K562 (cell line): ENCODE measurements around the gene TLR2. TPM values are rescaled to one million over a fixed set of nuclear protein-coding genes. Genes with fewer than 3 reads are reported as not detected.

Source experiments
- ATAC-seq: fragments of 200-7000 bp; cut with Tn5 transposase; 3 replicates; pipeline ENCODE4 v1.9.1; 2020; ENCODE audit warnings: moderate library complexity
- BruUV-seq: library from RNA; stranded (reverse); fragments of 400-500 nt; replicated peaks from 2 replicates; lab custom pipeline; 2021; lab: Mats Ljungman, UMichigan
- CTCF ChIA-PET: fragments of 300-600 bp; formaldehyde crosslinking; extraction: SDS; loops from one replicate; lab custom pipeline; 2021; ENCODE audit warnings: low intra/inter-chr PET ratio; lab: Yijun Ruan, JAX
- POLR2A ChIA-PET: fragments of 300-600, 350-650 bp; sonication (Branson Sonifier 250); formaldehyde crosslinking; extraction: SDS; loops from one replicate; lab custom pipeline; 2021; ENCODE audit warnings: antibody characterized with exemption, inconsistent platforms; lab: Yijun Ruan, JAX
- DNase-seq, 4 experiments: peaks; one replicate each; pipeline versions ENCODE4 v3.0.0 to v3.0.0-alpha.2; 2011 to 2018; ENCODE audit warnings: low spot score in 3 of 4, mixed read lengths in 3 of 4; ENCODE audit errors: extremely low read depth in 1 of 4
- FAIRE-seq: peaks from 2 replicates; lab custom pipeline; 2011; peaks lifted over from hg19 to GRCh38; lab: Jason Lieb, UNC
- H2AFZ ChIP-seq: 2 replicates; pipeline ENCODE4 v1.6.0; 2011; ENCODE audit warnings: low read depth, low read length, control low read depth, inconsistent platforms
- H3K27ac ChIP-seq: fragments of 200-600 bp; 3 replicates; pipeline ENCODE4 v1.8.0; 2011; ENCODE audit warnings: low read depth, mild to moderate bottlenecking, control low read depth, inconsistent platforms, low read length, moderate library complexity, mixed read lengths; ENCODE audit errors: extremely low read depth
- H3K27me3 ChIP-seq, 2 experiments: fragments of 300-600 bp in 1 of 2; 2 replicates in 1 of 2; 3 replicates in 1 of 2; pipeline versions ENCODE4 v1.6.0 to v1.8.0; 2011; ENCODE audit warnings: inconsistent platforms in 2 of 2, low read length in 2 of 2, mild to moderate bottlenecking in 1 of 2, mixed read lengths in 1 of 2, moderate library complexity in 1 of 2; ENCODE audit not compliant: control insufficient read depth in 2 of 2, insufficient read depth in 2 of 2
- H3K36me3 ChIP-seq: fragments of 300-600 bp; 3 replicates; pipeline ENCODE4 v1.8.0; 2011; ENCODE audit warnings: mild to moderate bottlenecking, low read length, inconsistent platforms; ENCODE audit not compliant: control insufficient read depth, insufficient read depth
- H3K4me1 ChIP-seq, 2 experiments: fragments of 200-600 bp in 1 of 2; replicated peaks in 1 of 2; 2 replicates in 1 of 2; 3 replicates in 1 of 2; pipeline versions ENCODE4 v1.5.1 to v1.8.0; 2011; ENCODE audit warnings: inconsistent platforms in 2 of 2, low read length in 2 of 2, mild to moderate bottlenecking in 1 of 2, mixed read lengths in 1 of 2, moderate library complexity in 1 of 2; ENCODE audit not compliant: control insufficient read depth in 2 of 2, insufficient read depth in 2 of 2
- H3K4me2 ChIP-seq: 2 replicates; pipeline ENCODE4 v1.6.1; 2011; ENCODE audit warnings: low read length, control low read depth, inconsistent platforms, mixed read lengths; ENCODE audit not compliant: insufficient read depth
- H3K4me3 ChIP-seq: fragments of 200-600 bp; sonication (generic), shearing (Covaris generic); 2 replicates; pipeline ENCODE4 v1.5.1; 2016; ENCODE audit warnings: control low read depth, inconsistent platforms
- H3K79me2 ChIP-seq: fragments of 200-600 bp; 3 replicates; pipeline ENCODE4 v1.8.0; 2011; ENCODE audit warnings: low read length, inconsistent platforms; ENCODE audit not compliant: control insufficient read depth, insufficient read depth
- H3K9ac ChIP-seq, 2 experiments: 2 replicates each; pipeline versions ENCODE4 v1.6.0 to v1.6.1; 2011; ENCODE audit warnings: low read depth in 2 of 2, low read length in 2 of 2, control low read depth in 1 of 2, inconsistent platforms in 1 of 2, mild to moderate bottlenecking in 1 of 2, mixed read lengths in 1 of 2; ENCODE audit not compliant: insufficient read depth in 1 of 2
- H3K9me1 ChIP-seq: one replicate; pipeline ENCODE4 v1.6.0; 2011; ENCODE audit warnings: inconsistent platforms, mild to moderate bottlenecking, low read length, moderate library complexity; ENCODE audit not compliant: control insufficient read depth, insufficient read depth
- H3K9me3 ChIP-seq: replicated peaks from 2 replicates; pipeline ENCODE4 v1.5.1; 2011; ENCODE audit warnings: low read depth, low read length, inconsistent platforms; ENCODE audit not compliant: control insufficient read depth, insufficient read depth
- H4K20me1 ChIP-seq: replicated peaks from 2 replicates; pipeline ENCODE4 v1.6.1; 2011; ENCODE audit warnings: low read length, inconsistent platforms, mixed read lengths; ENCODE audit not compliant: control insufficient read depth, insufficient read depth
- ATF1 ChIP-seq, 2 experiments: fragments of 450-650 bp in 1 of 2; IDR thresholded peaks; 2 replicates each; pipeline ENCODE4 v1.6.1; 2016; ENCODE audit warnings: missing compliant biosample characterization in 1 of 2, missing genetic modification characterization in 1 of 2
- BRD9 ChIP-seq: fragments of 450-650 bp; IDR thresholded peaks from 2 replicates; pipeline ENCODE4 v1.6.1; 2018; ENCODE audit warnings: low read depth; ENCODE audit not compliant: partially characterized antibody
- GTF2B ChIP-seq: IDR thresholded peaks from 2 replicates; pipeline ENCODE4 v1.6.1; 2011; ENCODE audit not compliant: insufficient read length; ENCODE audit errors: extremely low read depth
- MTA1 ChIP-seq: fragments of 450-650 bp; IDR thresholded peaks from 2 replicates; pipeline ENCODE4 v1.6.1; 2017; ENCODE audit warnings: borderline replicate concordance
- NELFE ChIP-seq: IDR thresholded peaks from 2 replicates; pipeline ENCODE4 v1.6.1; 2011; ENCODE audit warnings: mild to moderate bottlenecking; ENCODE audit not compliant: insufficient read depth, insufficient read length
- NR3C1 ChIP-seq: sonication (generic); formaldehyde crosslinking; IDR thresholded peaks from 2 replicates; pipeline ENCODE4 v1.8.1; 2022; ENCODE audit warnings: missing genetic modification reagents
- RB1 ChIP-seq: fragments of 450-650 bp; IDR thresholded peaks from 2 replicates; pipeline ENCODE4 v1.6.1; 2017; ENCODE audit warnings: low read depth, mild to moderate bottlenecking
- RBM39 ChIP-seq: fragments of 200-400 bp; formaldehyde crosslinking; optimal IDR thresholded peaks from 2 replicates; pipeline ENCODE3; 2018; ENCODE audit warnings: low read depth, low read length
- SMARCA5 ChIP-seq: fragments of 450-650 bp; IDR thresholded peaks from 2 replicates; pipeline ENCODE4 v1.6.1; 2016
- SRSF3 ChIP-seq: fragments of 200-400 bp; formaldehyde crosslinking; IDR thresholded peaks from 2 replicates; pipeline ENCODE4 v1.6.1; 2016; ENCODE audit warnings: mild to moderate bottlenecking, low read length, moderate library complexity; ENCODE audit not compliant: insufficient read depth
- THRB ChIP-seq: fragments of 450-650 bp; formaldehyde crosslinking; conservative IDR thresholded peaks from 2 replicates; pipeline ENCODE4 v1.4.0; 2022; ENCODE audit warnings: mild to moderate bottlenecking, missing genetic modification characterization
- ZEB2 ChIP-seq: fragments of 450-650 bp; IDR thresholded peaks from 2 replicates; pipeline ENCODE4 v1.6.1; 2016
- ZNF165 ChIP-seq: fragments of 250-450 bp; sonication (Bioruptor Pico); IDR thresholded peaks from 2 replicates; pipeline ENCODE4 v1.4.0; 2020; ENCODE audit warnings: borderline replicate concordance
- ZNF24 ChIP-seq: fragments of 450-650 bp; IDR thresholded peaks from 2 replicates; pipeline ENCODE4 v1.6.1; 2016
- ZNF324 ChIP-seq: fragments of 250-450 bp; sonication (Bioruptor Pico); IDR thresholded peaks from 2 replicates; pipeline ENCODE4 v1.4.0; 2020; ENCODE audit warnings: mild to moderate bottlenecking
- ZNF644 ChIP-seq: fragments of 200-800 bp; sonication (Bioruptor generic); IDR thresholded peaks from 2 replicates; pipeline ENCODE4 v1.6.1; 2016; ENCODE audit warnings: low read depth, missing genetic modification characterization, missing compliant biosample characterization
- WGBS: fragments of 100-300 bp; shearing (Covaris generic); methylation state at CpG from one replicate; pipeline ENCODE4 v1.1.6; 2016; ENCODE audit warnings: low coverage, mixed read lengths; ENCODE audit not compliant: insufficient coverage; ENCODE audit errors: missing lambda C conversion rate; 5-methylcytosine and 5-hydroxymethylcytosine counted together
- in situ Hi-C: fragments of 300-500 bp; cut with MboI; formaldehyde crosslinking; loops from 4 replicates; pipeline ENCODE4 v1.15.0; 2018; ENCODE audit warnings: inconsistent platforms, mixed read lengths
- intact Hi-C: fragments of 100-400 bp; cut with micrococcal nuclease; formaldehyde crosslinking; loops from 2 replicates; pipeline ENCODE4 v1.14.2; 2022
- polyA plus RNA-seq, 8 experiments: library from polyadenylated mRNA; depleted of rRNA in 4 of 8; stranded (reverse) in 5 of 8; unstranded in 3 of 8; fragments of >200 nt; fragmentation: Nextera tagmentation in 2 of 8; fragmentation: Illumina TruSeq in 1 of 8; extraction: Ambion mirVana in 2 of 8; extraction: Trizol in 1 of 8; gene quantifications; 2 replicates each; pipeline versions ENCODE4 v1.2.1 to v1.2.3, GENCODE V29; 2011 to 2014; ENCODE audit warnings: inconsistent platforms in 1 of 8, missing spikeins in 1 of 8
- total RNA-seq, 7 experiments: library from RNA; depleted of rRNA in 6 of 7; stranded (reverse); fragments of >200 nt in 6 of 7; fragmentation: Illumina TruSeq in 2 of 7; extraction: Trizol in 2 of 7; gene quantifications; 2 replicates each; pipeline versions ENCODE4 v1.2.1 to v1.2.3, GENCODE V29; 2011 to 2021; ENCODE audit warnings: low replicate concordance in 1 of 7

Gene TLR2
- total and polyA plus RNA-seq, 9 of the 15 experiments (the other 6 are each of a cell fraction or from before 2014, with no cell fraction given), result 0.09 to 0.11 TPM; not detected in 7

- Histone ChIP-seq H4K20me1 (no peaks in the 10 kb centered on the region), H3K79me2 (no peaks in the 10 kb centered on the region), H3K27me3 (no peaks in the 10 kb centered on the region; a peak in 1 of 5 replicates), H3K36me3 (no peaks in the 10 kb centered on the region), H3K27ac (no peak overlapping the region), H3K4me3 (no peak overlapping the region), H3K9ac (no peak overlapping the region), H2AFZ (no peak overlapping the region), H3K4me2 (no peak overlapping the region), H3K9me1 (no peaks in the 10 kb centered on the region), H3K4me1 (no peaks in the 10 kb centered on the region), H3K9me3 (no peaks in the 10 kb centered on the region)
- FAIRE-seq (no peak), DNase-seq (no peak), ATAC-seq (no peak)
- POLR2A ChIA-PET, result no interaction called here
- in situ Hi-C loops, result no loop called here
- TF ChIP-seq NR3C1 (no peak), RB1 (no peak), BRD9 (no peak), MTA1 (no peak), RBM39 (no peak), ZEB2 (no peak), ZNF644 (no peak), ATF1 (CRISPR knock-in tag; IDR thresholded peaks at IDR 0.05) (no peak), ATF1 (tag; IDR thresholded peaks at IDR 0.05) (no peak), THRB (CRISPR knock-in tag) (no peak), SMARCA5 (no peak), NELFE (no peak), ZNF24 (no peak), GTF2B (no peak), ZNF324 (CRISPR knock-in tag) (no peak), ZNF165 (CRISPR knock-in tag) (no peak), SRSF3 (no peak)
- CTCF ChIA-PET, result no interaction called here
- WGBS, result 0% methylated on average over 2 of the region's 2 CpGs
- no TSS peak for BruUV-seq
- intact Hi-C loops, result no loop called here
These were observed 30.0 kb downstream of the TLR2 start for GRCh38 chr4:153713866-153714646.
